ENCODE results near the gene ZMYND12. TPM values are rescaled to one million over a fixed set of nuclear protein-coding genes. Genes with fewer than 3 reads are reported as not detected.

ZMYND12 gene
- total RNA-seq, 1 experiment from 2014 or later: 0.28 TPM

DNA sequence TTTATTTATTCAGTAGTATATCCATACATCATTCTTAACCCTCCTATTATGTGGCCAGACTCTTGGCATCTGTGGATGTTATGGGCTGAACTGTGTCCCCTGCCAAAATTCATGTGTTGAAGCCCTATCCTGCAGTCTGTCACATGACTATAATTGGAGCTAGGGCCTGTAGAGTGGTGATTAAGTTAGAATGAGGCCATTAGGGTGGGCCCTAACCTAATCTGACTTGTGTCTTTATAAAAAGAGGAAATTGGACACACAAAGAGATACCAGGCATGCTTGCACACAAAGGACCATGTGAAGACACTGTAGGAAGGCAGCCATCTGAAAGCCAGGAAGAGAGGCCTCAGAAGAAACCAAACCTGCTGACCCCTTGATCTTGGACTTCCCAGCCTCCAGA is 6.6 kb downstream of the ZMYND12 start:
- H3K36me3 ChIP-seq (ENCODE audit: insufficient read depth, low read length, poor library complexity, severe bottlenecking): no peaks in the 10 kb centered on the region
- DNase-seq (ENCODE audit: low spot score): no peak
- CTCF ChIA-PET: no interaction called here
- no peaks in the 10 kb centered on the region for H3K9me3 ChIP-seq (ENCODE audit: low read depth, low read length, poor library complexity, severe bottlenecking)
- no peaks in the 10 kb centered on the region for H3K4me1 ChIP-seq (ENCODE audit: insufficient read depth, low read length, poor library complexity, severe bottlenecking)
- POLR2A ChIA-PET (ENCODE audit: low non-redundant PET): no interaction called here
- H3K27ac ChIP-seq (ENCODE audit: low read depth, low read length, poor library complexity, severe bottlenecking): no peak overlapping the region
- no peak overlapping the region for H3K4me3 ChIP-seq (ENCODE audit: low read depth, low read length, poor library complexity, severe bottlenecking)
- intact Hi-C loops (cut with micrococcal nuclease; ENCODE audit: unreplicated experiment): no loop called here
- peaks cover 6% of the 10 kb centered on the region for H3K27me3 ChIP-seq (replicated peaks; ENCODE audit: insufficient read depth, low read depth, low read length, poor library complexity)
- BruUV-seq (replicated peaks): no TSS peak
- TF ChIP-seq, protein P1, sequence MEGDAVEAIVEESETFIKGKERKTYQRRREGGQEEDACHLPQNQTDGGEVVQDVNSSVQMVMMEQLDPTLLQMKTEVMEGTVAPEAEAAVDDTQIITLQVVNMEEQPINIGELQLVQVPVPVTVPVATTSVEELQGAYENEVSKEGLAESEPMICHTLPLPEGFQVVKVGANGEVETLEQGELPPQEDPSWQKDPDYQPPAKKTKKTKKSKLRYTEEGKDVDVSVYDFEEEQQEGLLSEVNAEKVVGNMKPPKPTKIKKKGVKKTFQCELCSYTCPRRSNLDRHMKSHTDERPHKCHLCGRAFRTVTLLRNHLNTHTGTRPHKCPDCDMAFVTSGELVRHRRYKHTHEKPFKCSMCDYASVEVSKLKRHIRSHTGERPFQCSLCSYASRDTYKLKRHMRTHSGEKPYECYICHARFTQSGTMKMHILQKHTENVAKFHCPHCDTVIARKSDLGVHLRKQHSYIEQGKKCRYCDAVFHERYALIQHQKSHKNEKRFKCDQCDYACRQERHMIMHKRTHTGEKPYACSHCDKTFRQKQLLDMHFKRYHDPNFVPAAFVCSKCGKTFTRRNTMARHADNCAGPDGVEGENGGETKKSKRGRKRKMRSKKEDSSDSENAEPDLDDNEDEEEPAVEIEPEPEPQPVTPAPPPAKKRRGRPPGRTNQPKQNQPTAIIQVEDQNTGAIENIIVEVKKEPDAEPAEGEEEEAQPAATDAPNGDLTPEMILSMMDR (conservative IDR thresholded peaks at IDR 0.05; ENCODE audit: low read depth, low read length): no peak
- no peak for TF ChIP-seq EZH2 (IDR thresholded peaks at IDR 0.05; ENCODE audit: borderline replicate concordance, low read depth, low read length, poor library complexity, severe bottlenecking)

GRCh38 chr1:42442662-42443061 is 13.2 kb downstream of the ZMYND12 start:
- H3K4me1 ChIP-seq (ENCODE audit: insufficient read depth, low read length, poor library complexity, severe bottlenecking): no peaks in the 10 kb centered on the region
- no peak for TF ChIP-seq EZH2 (IDR thresholded peaks at IDR 0.05; ENCODE audit: borderline replicate concordance, low read depth, low read length, poor library complexity, severe bottlenecking)
- no peaks in the 10 kb centered on the region for H3K27me3 ChIP-seq (replicated peaks; ENCODE audit: insufficient read depth, low read depth, low read length, poor library complexity)
- POLR2A ChIA-PET (ENCODE audit: low non-redundant PET): no interaction called here
- H3K27ac ChIP-seq (ENCODE audit: low read depth, low read length, poor library complexity, severe bottlenecking): no peak overlapping the region
- H3K9me3 ChIP-seq (ENCODE audit: low read depth, low read length, poor library complexity, severe bottlenecking): no peaks in the 10 kb centered on the region
- DNase-seq (ENCODE audit: low spot score): no peak
- CTCF ChIA-PET: no interaction called here
- no peak overlapping the region for H3K4me3 ChIP-seq (ENCODE audit: low read depth, low read length, poor library complexity, severe bottlenecking)
- no TSS peak for BruUV-seq (replicated peaks)
- intact Hi-C loops (cut with micrococcal nuclease; ENCODE audit: unreplicated experiment): no loop called here
- H3K36me3 ChIP-seq (ENCODE audit: insufficient read depth, low read length, poor library complexity, severe bottlenecking): no peaks in the 10 kb centered on the region

- intact Hi-C loops (cut with micrococcal nuclease; ENCODE audit: unreplicated experiment): no loop called here
- no peak for DNase-seq (ENCODE audit: low spot score)
- BruUV-seq (replicated peaks): no TSS peak
- POLR2A ChIA-PET (ENCODE audit: low non-redundant PET): interaction anchor here (0.6 kb wide), 1 partner anchor 23 kb away, joined by 5 read pairs; the partner anchor contains the start of gene CCDC30
- Histone ChIP-seq H3K27ac (ENCODE audit: low read depth, low read length, poor library complexity, severe bottlenecking) (no peak overlapping the region), H3K4me1 (ENCODE audit: insufficient read depth, low read length, poor library complexity, severe bottlenecking) (no peaks in the 10 kb centered on the region), H3K27me3 (replicated peaks; ENCODE audit: insufficient read depth, low read depth, low read length, poor library complexity) (no peaks in the 10 kb centered on the region), H3K4me3 (ENCODE audit: low read depth, low read length, poor library complexity, severe bottlenecking) (no peak overlapping the region), H3K36me3 (ENCODE audit: insufficient read depth, low read length, poor library complexity, severe bottlenecking) (no peaks in the 10 kb centered on the region), H3K9me3 (ENCODE audit: low read depth, low read length, poor library complexity, severe bottlenecking) (no peaks in the 10 kb centered on the region)
- TF ChIP-seq, protein P1 (conservative IDR thresholded peaks at IDR 0.05; ENCODE audit: low read depth, low read length): no peak
- TF ChIP-seq EZH2 (IDR thresholded peaks at IDR 0.05; ENCODE audit: borderline replicate concordance, low read depth, low read length, poor library complexity, severe bottlenecking): no peak
- CTCF ChIA-PET: no interaction called here
Observed at GRCh38 chr1:42439940-42440339, 15.9 kb downstream of the ZMYND12 start.

GRCh38 chr1:42434340-42434739 is 21.5 kb downstream of the ZMYND12 start:
- H3K4me1 ChIP-seq (ENCODE audit: insufficient read depth, low read length, poor library complexity, severe bottlenecking): no peaks in the 10 kb centered on the region
- no peaks in the 10 kb centered on the region for H3K9me3 ChIP-seq (ENCODE audit: low read depth, low read length, poor library complexity, severe bottlenecking)
- H3K4me3 ChIP-seq (ENCODE audit: low read depth, low read length, poor library complexity, severe bottlenecking): no peak overlapping the region
- CTCF ChIA-PET: no interaction called here
- BruUV-seq (replicated peaks): no TSS peak
- POLR2A ChIA-PET (ENCODE audit: low non-redundant PET): no interaction called here
- no peak overlapping the region for H3K27ac ChIP-seq (ENCODE audit: low read depth, low read length, poor library complexity, severe bottlenecking)
- no peak for TF ChIP-seq EZH2 (IDR thresholded peaks at IDR 0.05; ENCODE audit: borderline replicate concordance, low read depth, low read length, poor library complexity, severe bottlenecking)
- TF ChIP-seq, protein P1 (conservative IDR thresholded peaks at IDR 0.05; ENCODE audit: low read depth, low read length): no peak
- DNase-seq (ENCODE audit: low spot score): no peak
- intact Hi-C loops (cut with micrococcal nuclease; ENCODE audit: unreplicated experiment): no loop called here
- no peaks in the 10 kb centered on the region for H3K27me3 ChIP-seq (replicated peaks; ENCODE audit: insufficient read depth, low read depth, low read length, poor library complexity)
- no peaks in the 10 kb centered on the region for H3K36me3 ChIP-seq (ENCODE audit: insufficient read depth, low read length, poor library complexity, severe bottlenecking)

Measured in A673 (cell line).